Esophagus squamous epithelium (tissue), 4 donors: ENCODE measurements around the gene NRCAM.

Source experiments
- CTCF ChIP-seq, 6 experiments: fragments of 450-650 bp in 4 of 6; fragments of 200-600 bp in 2 of 6; sonication (generic) in 2 of 6; IDR thresholded peaks; one replicate each; pipeline ENCODE4 v1.5.1; 2016 to 2019; ENCODE audit warnings: antibody characterized with exemption in 6 of 6, mild to moderate bottlenecking in 4 of 6, moderate library complexity in 4 of 6
- POLR2A ChIP-seq, 4 donors: fragments of 450-650 bp; IDR thresholded peaks; one replicate each; pipeline ENCODE4 v1.6.1; 2017; ENCODE audit warnings: antibody characterized with exemption in 4 of 4, mild to moderate bottlenecking in 4 of 4, moderate library complexity in 3 of 4

GRCh38 chr7:108248821-108249220 is 207.4 kb downstream of the NRCAM start:
- TF ChIP-seq CTCF (IDR thresholded peaks at IDR 0.05) (no peak), POLR2A (IDR thresholded peaks at IDR 0.05) (no peak)
